CD4-positive, alpha-beta memory T cell (primary cell): ENCODE measurements around the gene PPM1M. TPM values are rescaled to one million over a fixed set of nuclear protein-coding genes. Genes with fewer than 3 reads are reported as not detected.

ENCODE experiments used
- CTCF ChIA-PET: fragments of 350-600 bp; sonication (Branson Sonifier 250); formaldehyde crosslinking; loops from one replicate; lab custom pipeline; 2021; ENCODE audit warnings: inconsistent platforms; ENCODE audit not compliant: partially characterized antibody; lab: Charles Lee
- POLR2A ChIA-PET: fragments of 350-600 bp; sonication (Branson Sonifier 250); formaldehyde crosslinking; loops from one replicate; lab custom pipeline; 2021; ENCODE audit not compliant: partially characterized antibody; lab: Charles Lee
- DNase-seq, 5 donors: peaks; one replicate each; pipeline versions ENCODE4 v3.0.0 to v3.0.0-alpha.2; 2020 to 2022; ENCODE audit warnings: mixed read lengths in 1 of 5
- H3K27ac ChIP-seq: one replicate; pipeline ENCODE4 v1.7.0; 2013; ENCODE audit warnings: low read depth, low read length
- H3K27me3 ChIP-seq: 2 replicates; pipeline ENCODE4 v1.7.0; 2013; ENCODE audit warnings: mild to moderate bottlenecking, low read length, moderate library complexity; ENCODE audit not compliant: insufficient read depth
- H3K36me3 ChIP-seq: 2 replicates; pipeline ENCODE4 v1.7.0; 2013; ENCODE audit warnings: mild to moderate bottlenecking, low read length, moderate library complexity; ENCODE audit not compliant: insufficient read depth
- H3K4me1 ChIP-seq: 2 replicates; pipeline ENCODE4 v1.7.0; 2013; ENCODE audit warnings: mild to moderate bottlenecking, low read length, moderate library complexity; ENCODE audit not compliant: insufficient read depth
- H3K4me3 ChIP-seq, 2 donors: one replicate each; pipeline ENCODE4 v1.7.0; 2013; ENCODE audit warnings: low read length in 2 of 2, mild to moderate bottlenecking in 1 of 2
- H3K9me3 ChIP-seq, 2 donors: one replicate each; pipeline ENCODE4 v1.7.0; 2013; ENCODE audit warnings: low read length in 2 of 2, control low read depth in 1 of 2; ENCODE audit not compliant: control insufficient read depth in 1 of 2
- H3K27ac Mint-ChIP-seq, 7 donors: one replicate each; pipeline ENCODE4 v1.8.0; 2020 to 2021; ENCODE audit warnings: mixed read lengths in 7 of 7, mild to moderate bottlenecking in 6 of 7, inconsistent platforms in 3 of 7, moderate library complexity in 3 of 7
- H3K27me3 Mint-ChIP-seq, 2 donors: one replicate each; pipeline ENCODE4 v1.8.0; 2020 to 2021; ENCODE audit warnings: mixed read lengths in 2 of 2
- H3K36me3 Mint-ChIP-seq, 2 donors: one replicate each; pipeline ENCODE4 v1.8.0; 2020 to 2021; ENCODE audit warnings: mixed read lengths in 2 of 2, inconsistent platforms in 1 of 2, mild to moderate bottlenecking in 1 of 2
- H3K4me1 Mint-ChIP-seq, 4 donors: one replicate each; pipeline ENCODE4 v1.8.0; 2020 to 2021; ENCODE audit warnings: mixed read lengths in 4 of 4, mild to moderate bottlenecking in 1 of 4
- H3K4me3 Mint-ChIP-seq, 8 donors: one replicate each; pipeline ENCODE4 v1.8.0; 2020 to 2021; ENCODE audit warnings: mixed read lengths in 8 of 8, mild to moderate bottlenecking in 7 of 8, moderate library complexity in 6 of 8, inconsistent platforms in 3 of 8
- H3K9me3 Mint-ChIP-seq, 8 donors: one replicate each; pipeline ENCODE4 v1.8.0; 2020 to 2021; ENCODE audit warnings: mixed read lengths in 8 of 8, mild to moderate bottlenecking in 5 of 8, inconsistent platforms in 3 of 8, moderate library complexity in 1 of 8
- intact Hi-C: fragments of 100-400 bp; cut with micrococcal nuclease; formaldehyde crosslinking; loops from one replicate; pipeline ENCODE4 v1.15.1; 2023
- polyA plus RNA-seq, 2 donors: library from polyadenylated mRNA; unstranded; fragments of 300-500 nt; fragmentation: Illumina TruSeq; gene quantifications; one replicate each; pipeline ENCODE4 v1.2.3, GENCODE V29; 2021
- total RNA-seq, 2 experiments: library from RNA; stranded (reverse); gene quantifications; one replicate each; pipeline ENCODE4 v1.2.3, GENCODE V29; 2021

PPM1M gene
- total and polyA plus RNA-seq, 4 experiments from 2014 or later: 52.0 to 85.3 (median 75.7) TPM

- CTCF ChIA-PET: interaction anchor here (0.9 to 31.1 kb wide), 6 partner anchors 9 to 31 kb away, joined by 3 to 684 read pairs (median 6); partner anchors contain the start of genes GLYCTK, TWF2 and WDR82
- Mint-ChIP-seq H3K4me3 (peak overlapping the region; percentile 82 to 94 (median 90)), H3K27me3 (no peaks in the 10 kb centered on the region), H3K36me3 (peaks cover 38 to 55% of the 10 kb centered on the region in 2 donors), H3K9me3 (no peaks in the 10 kb centered on the region), H3K27ac (peak overlapping the region; percentile 95 to 97 (median 96)), H3K4me1 (peaks cover 50 to 89% (median 70%) of the 10 kb centered on the region in 4 donors)
- Histone ChIP-seq H3K4me1 (peaks cover 88% of the 10 kb centered on the region), H3K27me3 (no peaks in the 10 kb centered on the region), H3K27ac (peak overlapping the region; percentile 90), H3K4me3 (peak overlapping the region; percentile 88 to 95), H3K36me3 (peaks cover 32% of the 10 kb centered on the region), H3K9me3 (no peaks in the 10 kb centered on the region)
- POLR2A ChIA-PET: interaction anchor here (1.2 to 38.1 kb wide), 8 partner anchors 10 to 33 kb away, joined by 3 to 1950 read pairs (median 15); partner anchors contain the start of genes GLYCTK, TWF2 and WDR82
- no peak for DNase-seq
- intact Hi-C loops: no loop called here
These were observed 2.0 kb downstream of the PPM1M start for GRCh38 chr3:52247409-52248164.

GRCh38 chr3:52248165-52248541, 2.6 kb downstream of the PPM1M start:
- Histone ChIP-seq H3K36me3 (peaks cover 32% of the 10 kb centered on the region), H3K4me3 (no peak overlapping the region), H3K27me3 (no peaks in the 10 kb centered on the region), H3K4me1 (peaks cover 93% of the 10 kb centered on the region), H3K27ac (peak overlapping the region; percentile 90), H3K9me3 (no peaks in the 10 kb centered on the region)
- Mint-ChIP-seq H3K4me1 (peaks cover 52 to 93% (median 73%) of the 10 kb centered on the region in 4 donors), H3K9me3 (no peaks in the 10 kb centered on the region), H3K27ac (peak overlapping the region; percentile 80 to 97 (median 96)), H3K27me3 (no peaks in the 10 kb centered on the region), H3K4me3 (peak overlapping the region in 7 of 8 donors; percentile 82 to 93 (median 88)), H3K36me3 (peaks cover 42 to 58% of the 10 kb centered on the region in 2 donors)
- no peak for DNase-seq
- ChIA-PET POLR2A (interaction anchor here (1.2 to 38.1 kb wide), 6 partner anchors 9 to 32 kb away, joined by 3 to 1950 read pairs (median 11); partner anchors contain the start of genes GLYCTK, TWF2 and WDR82), CTCF (interaction anchor here (0.9 to 31.1 kb wide), 6 partner anchors 9 to 90 kb away, joined by 3 to 684 read pairs (median 6); partner anchors contain the start of genes GLYCTK, TWF2 and WDR82)
- intact Hi-C loops: no loop called here

GRCh38 chr3:52248816-52249547, 3.4 kb downstream of the PPM1M start:
- H3K27me3 Mint-ChIP-seq: no peaks in the 10 kb centered on the region
- Histone ChIP-seq H3K27me3 (no peaks in the 10 kb centered on the region), H3K9me3 (no peaks in the 10 kb centered on the region), H3K27ac (peak overlapping the region; percentile 22), H3K4me1 (peaks cover 94% of the 10 kb centered on the region), H3K36me3 (peaks cover 32% of the 10 kb centered on the region), H3K4me3 (no peak overlapping the region)
- peak overlapping the region; percentile 31 to 97 (median 96) for H3K27ac Mint-ChIP-seq
- CTCF ChIA-PET: interaction anchor here (1.4 to 31.1 kb wide), 5 partner anchors 6 to 90 kb away, joined by 3 to 684 read pairs (median 6); partner anchors contain the start of genes GLYCTK, PPM1M, TWF2 and WDR82
- H3K36me3 Mint-ChIP-seq: peaks cover 46 to 66% of the 10 kb centered on the region in 2 donors
- no peaks in the 10 kb centered on the region for H3K9me3 Mint-ChIP-seq
- H3K4me1 Mint-ChIP-seq: peaks cover 54 to 93% (median 75%) of the 10 kb centered on the region in 4 donors
- DNase-seq: peak in 2 of 5 donors; percentile 13 to 22
- POLR2A ChIA-PET: interaction anchor here (1.1 to 38.1 kb wide), 8 partner anchors 9 to 90 kb away, joined by 3 to 1950 read pairs (median 6); partner anchors contain the start of genes GLYCTK, TWF2 and WDR82
- intact Hi-C loops: no loop called here
- peak overlapping the region in 5 of 8 donors; percentile 27 to 93 (median 57) for H3K4me3 Mint-ChIP-seq

GRCh38 chr3:52249683-52250082, 4.1 kb downstream of the PPM1M start:
- Histone ChIP-seq H3K4me1 (peaks cover 94% of the 10 kb centered on the region), H3K9me3 (no peaks in the 10 kb centered on the region), H3K36me3 (peaks cover 32% of the 10 kb centered on the region), H3K4me3 (no peak overlapping the region), H3K27ac (peak overlapping the region; percentile 22), H3K27me3 (no peaks in the 10 kb centered on the region)
- H3K9me3 Mint-ChIP-seq: no peaks in the 10 kb centered on the region
- intact Hi-C loops: no loop called here
- H3K27ac Mint-ChIP-seq: peak overlapping the region; percentile 58 to 97 (median 83)
- ChIA-PET CTCF (interaction anchor here (1.4 to 31.1 kb wide), 4 partner anchors 7 to 89 kb away, joined by 6 to 684 read pairs (median 40); partner anchors contain the start of genes GLYCTK, PPM1M and WDR82), POLR2A (interaction anchor here (1.1 to 38.1 kb wide), 7 partner anchors 10 to 90 kb away, joined by 3 to 1950 read pairs (median 7); partner anchors contain the start of genes GLYCTK, TWF2 and WDR82)
- H3K27me3 Mint-ChIP-seq: no peaks in the 10 kb centered on the region
- H3K4me3 Mint-ChIP-seq: peak overlapping the region in 4 of 8 donors; percentile 28 to 65 (median 45)
- H3K36me3 Mint-ChIP-seq: peaks cover 51 to 71% of the 10 kb centered on the region in 2 donors
- peaks cover 56 to 93% (median 75%) of the 10 kb centered on the region in 4 donors for H3K4me1 Mint-ChIP-seq
- no peak for DNase-seq

- no peak overlapping the region for H3K4me3 ChIP-seq
- H3K9me3 ChIP-seq: no peaks in the 10 kb centered on the region
- Mint-ChIP-seq H3K36me3 (peaks cover 51 to 73% of the 10 kb centered on the region in 2 donors), H3K27me3 (no peaks in the 10 kb centered on the region), H3K27ac (peak overlapping the region; percentile 58 to 97 (median 93)), H3K4me3 (peak overlapping the region in 6 of 8 donors; percentile 26 to 65 (median 39)), H3K4me1 (peaks cover 54 to 93% (median 74%) of the 10 kb centered on the region in 4 donors), H3K9me3 (peaks cover 0 to 1% (median 0%) of the 10 kb centered on the region in 8 donors)
- peaks cover 32% of the 10 kb centered on the region for H3K36me3 ChIP-seq
- ChIA-PET CTCF (interaction anchor here (2.1 to 31.1 kb wide), 3 partner anchors 7 to 28 kb away, joined by 6 to 684 read pairs (median 74); partner anchors contain the start of genes GLYCTK, PPM1M and WDR82), POLR2A (interaction anchor here (1.1 to 38.1 kb wide), 6 partner anchors 10 to 77 kb away, joined by 3 to 1950 read pairs (median 11); partner anchors contain the start of genes GLYCTK, TWF2 and WDR82)
- DNase-seq: no peak
- H3K4me1 ChIP-seq: peaks cover 94% of the 10 kb centered on the region
- peak overlapping the region; percentile 22 for H3K27ac ChIP-seq
- intact Hi-C loops: no loop called here
- no peaks in the 10 kb centered on the region for H3K27me3 ChIP-seq
These were observed 4.6 kb downstream of the PPM1M start for GRCh38 chr3:52250122-52250521.
